HG02840 (cell line): ENCODE results near the gene USP7.

Experiments used
- ATAC-seq: cut with Tn5 transposase; IDR thresholded peaks from one replicate; pipeline ENCODE4 v1.9.1; 2021; ENCODE audit warnings: mild to moderate bottlenecking, moderate library complexity, moderate number of reproducible peaks; ENCODE audit not compliant: unreplicated experiment, low FRiP score

USP7 gene

GRCh38 chr16:8955828-8956227 is 7.9 kb downstream of the USP7 start:
- no peak for ATAC-seq

DNA sequence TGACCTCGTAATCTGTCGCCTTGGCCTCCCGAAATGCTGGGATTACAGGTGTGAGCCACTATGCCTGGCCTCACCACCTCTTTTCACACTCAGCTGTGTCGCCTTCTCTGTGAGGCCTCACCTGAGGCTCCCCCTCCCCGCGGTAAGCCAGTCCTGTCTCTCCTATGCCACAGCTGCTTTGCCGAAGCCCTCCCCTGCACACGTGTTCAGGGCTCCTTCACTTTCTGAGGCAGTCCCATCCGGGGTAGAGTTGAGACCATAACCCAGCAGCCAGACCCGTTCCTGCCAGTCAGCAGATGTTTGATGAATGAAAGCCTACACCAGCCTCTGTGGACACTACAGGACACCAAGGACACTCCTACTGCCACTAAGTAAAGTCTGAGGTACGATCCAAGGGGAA is 10.6 kb downstream of the USP7 start:
- ATAC-seq: no peak

GRCh38 chr16:8952281-8952751 is 11.4 kb downstream of the USP7 start:
- no peak for ATAC-seq

GRCh38 chr16:8951447-8952280 is 12.0 kb downstream of the USP7 start:
- peak; percentile 50 for ATAC-seq

DNA sequence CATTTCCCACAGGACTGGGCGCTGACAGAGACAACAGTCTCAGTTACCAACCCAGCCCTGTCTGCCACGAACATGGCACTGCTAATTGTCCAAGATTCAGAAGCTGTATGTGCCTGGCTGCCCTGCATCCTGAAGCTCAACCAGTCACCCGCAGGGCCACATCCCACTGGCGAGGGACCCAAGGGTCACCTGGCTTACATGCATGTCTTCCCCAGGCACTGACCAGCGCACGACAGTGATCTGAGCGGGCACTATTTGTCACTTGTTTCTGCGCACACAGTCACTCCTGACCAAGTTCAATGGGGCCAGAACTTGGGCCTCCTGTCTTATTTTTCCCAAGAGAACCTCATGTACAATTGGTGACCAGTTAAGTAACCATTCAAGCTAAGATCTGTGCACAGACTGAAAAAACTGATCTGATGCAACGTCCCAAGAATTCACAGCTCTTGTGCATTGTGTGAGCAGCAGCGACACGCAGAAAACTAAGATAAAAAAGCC is 13.1 kb downstream of the USP7 start:
- no peak for ATAC-seq

GRCh38 chr16:8949536-8950418 is 13.9 kb downstream of the USP7 start:
- ATAC-seq: no peak

GRCh38 chr16:8948831-8949230 is 14.9 kb downstream of the USP7 start:
- no peak for ATAC-seq

GRCh38 chr16:8948069-8948593 is 15.6 kb downstream of the USP7 start:
- ATAC-seq: no peak

GRCh38 chr16:8946544-8946943 is 17.2 kb downstream of the USP7 start:
- no peak for ATAC-seq

GRCh38 chr16:8945626-8946296 is 17.9 kb downstream of the USP7 start:
- ATAC-seq: no peak

DNA sequence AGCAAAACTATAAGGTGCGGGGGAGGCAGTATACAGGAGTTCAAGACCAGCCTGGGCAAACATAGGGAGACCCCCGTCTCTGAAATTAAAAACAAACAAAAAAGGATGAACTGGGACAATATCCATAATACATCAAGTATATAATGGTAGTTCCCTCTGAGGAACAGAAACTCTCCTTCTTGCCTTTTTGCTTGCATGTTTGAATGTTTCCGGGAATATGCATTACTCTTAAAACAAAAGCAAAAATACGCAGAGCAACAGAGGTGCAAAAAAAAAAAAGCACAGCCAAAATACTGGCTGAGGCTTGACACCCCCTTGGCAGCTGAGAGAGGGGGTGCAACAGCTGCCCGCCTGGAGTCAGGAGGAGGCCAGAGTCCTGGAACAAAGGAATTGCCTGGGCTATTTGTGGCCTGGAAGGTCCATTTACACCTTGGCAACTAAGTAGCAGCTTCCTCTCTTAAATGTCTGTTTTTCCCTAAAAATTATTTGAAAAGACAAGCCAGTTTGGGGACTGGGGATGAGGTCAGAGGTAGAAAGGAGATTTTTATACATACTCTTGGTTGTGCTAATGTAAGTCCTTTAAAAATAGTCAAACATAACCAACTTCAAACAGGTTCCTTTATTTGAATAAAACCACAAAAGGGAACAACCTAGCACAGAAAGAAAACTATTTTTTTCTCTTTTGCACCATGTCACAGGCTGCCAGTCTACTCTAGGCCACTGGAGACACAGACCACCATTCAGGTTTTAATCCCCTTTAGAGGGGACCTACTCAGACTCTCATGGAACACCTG is 19.5 kb downstream of the USP7 start:
- peak; percentile 64 for ATAC-seq

DNA sequence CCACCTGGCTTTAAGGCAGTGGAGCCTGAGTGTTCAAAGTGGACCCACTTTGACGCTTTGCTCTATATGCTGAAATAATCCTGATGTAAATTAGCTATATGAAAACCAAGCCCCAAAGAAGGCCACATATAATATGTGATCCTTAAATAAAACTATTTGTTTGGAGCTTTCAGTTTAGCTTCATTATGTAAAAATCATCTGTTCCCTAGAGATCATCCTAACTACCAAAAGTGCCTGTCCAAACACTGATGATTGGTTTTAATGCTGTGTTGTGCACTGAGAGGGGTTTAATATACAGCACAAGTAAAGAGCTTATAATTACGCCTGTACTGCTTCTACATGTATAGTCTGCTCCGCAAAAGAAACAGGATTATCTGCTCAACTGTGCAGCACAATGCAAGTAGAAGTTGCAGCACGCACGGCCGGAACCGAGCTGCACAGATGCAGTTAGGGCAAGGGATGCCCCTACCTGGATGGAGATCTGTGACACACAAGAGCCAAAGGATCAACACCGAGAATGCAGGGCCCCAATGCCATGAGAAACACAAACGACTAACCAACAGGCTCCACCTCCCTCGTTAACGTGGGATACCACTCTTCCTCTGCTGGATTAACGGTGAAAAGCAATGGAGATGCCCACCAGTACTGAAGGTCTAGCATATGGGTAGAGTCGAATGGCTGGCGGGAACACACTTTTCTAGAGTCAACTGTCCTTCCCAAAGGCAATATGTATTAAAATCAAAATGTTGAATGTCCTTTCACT is 20.5 kb downstream of the USP7 start:
- no peak for ATAC-seq

- no peak for ATAC-seq
These were observed 21.9 kb downstream of the USP7 start for GRCh38 chr16:8941718-8942344.

DNA sequence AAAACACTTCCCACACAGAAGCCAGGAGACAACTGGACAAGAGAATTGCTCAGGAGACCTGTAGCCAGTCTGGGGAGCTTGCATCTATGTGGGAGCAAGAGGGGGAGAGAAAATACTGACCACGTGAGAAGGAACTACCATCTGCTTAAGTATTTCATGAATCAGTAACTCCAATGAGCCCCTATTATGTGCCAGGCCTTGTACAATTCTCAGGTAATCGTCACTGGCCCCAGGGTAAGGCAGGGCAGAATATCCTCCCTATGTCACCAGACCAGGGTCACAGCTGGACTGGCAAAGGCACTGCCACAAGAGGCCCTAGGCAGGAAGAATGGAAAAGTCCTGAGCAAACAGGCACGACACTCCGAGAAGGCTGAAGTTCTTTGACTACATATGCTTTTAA is 25.9 kb downstream of the USP7 start:
- no peak for ATAC-seq

DNA sequence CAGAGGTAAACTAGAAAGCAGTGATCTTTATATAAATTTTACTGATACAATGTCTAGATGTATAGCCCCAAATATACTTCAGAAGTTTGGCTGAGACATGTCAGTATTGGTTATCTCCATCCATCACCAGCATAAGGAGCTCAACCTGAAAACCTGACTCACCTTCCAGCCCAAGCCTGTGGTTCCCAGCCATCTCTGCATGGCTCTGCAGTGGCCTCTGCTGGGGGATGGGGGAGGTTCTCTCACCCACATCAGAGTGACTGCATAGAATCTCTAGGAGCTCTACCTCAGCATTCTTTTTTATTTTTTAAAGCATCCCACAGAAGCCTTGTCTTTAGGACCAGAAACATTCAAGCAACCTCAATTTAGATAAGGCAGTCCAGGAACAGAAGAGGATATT is 27.3 kb downstream of the USP7 start:
- ATAC-seq: peak; percentile 64

- ATAC-seq: peak; percentile 29
These were observed 27.7 kb downstream of the USP7 start for GRCh38 chr16:8935989-8936388.

DNA sequence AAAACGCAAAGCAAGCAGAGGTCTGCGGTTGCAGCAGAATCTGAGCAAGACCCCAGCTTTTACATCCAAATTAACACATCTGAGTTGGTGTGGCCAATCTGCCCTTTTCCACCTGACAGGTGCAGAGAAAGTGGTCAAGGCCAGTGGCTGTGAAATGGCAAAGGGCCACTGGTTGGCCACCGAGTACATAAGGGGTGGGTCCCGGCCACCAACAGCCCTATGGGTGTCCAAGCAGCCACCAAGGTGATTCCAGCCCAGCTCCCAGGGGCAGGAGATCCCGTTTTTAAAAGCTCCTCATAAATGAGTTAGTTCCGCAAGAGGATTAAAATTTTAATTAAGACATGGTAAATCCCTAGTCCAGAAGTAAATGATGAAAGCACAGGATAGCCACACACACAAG is 29.1 kb downstream of the USP7 start:
- no peak for ATAC-seq

- ATAC-seq: no peak
These were observed 31.8 kb downstream of the USP7 start for GRCh38 chr16:8931859-8932258.
